Measurements from ENCODE around the gene COL27A1. TPM values are rescaled to one million over a fixed set of nuclear protein-coding genes. Genes with fewer than 3 reads are reported as not detected.

COL27A1 gene
- total and polyA plus RNA-seq, 9 of the 15 experiments (the other 6 are each of a cell fraction or from before 2014, with no cell fraction given) = 0.07 TPM; not detected in 8

GRCh38 chr9:114357360-114357759, 202.0 kb downstream of the COL27A1 start:
- H3K79me2 ChIP-seq (ENCODE audit: control insufficient read depth, insufficient read depth, low read length) = no peaks in the 10 kb centered on the region
- in situ Hi-C loops (cut with MboI) = no loop called here
- intact Hi-C loops (cut with micrococcal nuclease) = no loop called here
- H3K4me2 ChIP-seq (ENCODE audit: insufficient read depth, low read length) = no peak overlapping the region
- CTCF ChIA-PET (ENCODE audit: low intra/inter-chr PET ratio) = no interaction called here
- no TSS peak for BruUV-seq (replicated peaks)
- no peak overlapping the region for H3K27ac ChIP-seq (ENCODE audit: extremely low read depth, low read depth, low read length)
- no peaks in the 10 kb centered on the region for H4K20me1 ChIP-seq (replicated peaks; ENCODE audit: control insufficient read depth, insufficient read depth, low read length)
- WGBS (ENCODE audit: insufficient coverage, low coverage, missing lambda C conversion rate) = 63% methylated on average over 6 of the region's 6 CpGs
- no peak for TF ChIP-seq ZNF24 (IDR thresholded peaks at IDR 0.05)
- no peak for TF ChIP-seq CHD7 (IDR thresholded peaks at IDR 0.05; ENCODE audit: low read depth, low read length)
- no peak for TF ChIP-seq KLF6 (CRISPR knock-in tag; IDR thresholded peaks at IDR 0.05; ENCODE audit: borderline replicate concordance)
- TF ChIP-seq, protein P1, sequence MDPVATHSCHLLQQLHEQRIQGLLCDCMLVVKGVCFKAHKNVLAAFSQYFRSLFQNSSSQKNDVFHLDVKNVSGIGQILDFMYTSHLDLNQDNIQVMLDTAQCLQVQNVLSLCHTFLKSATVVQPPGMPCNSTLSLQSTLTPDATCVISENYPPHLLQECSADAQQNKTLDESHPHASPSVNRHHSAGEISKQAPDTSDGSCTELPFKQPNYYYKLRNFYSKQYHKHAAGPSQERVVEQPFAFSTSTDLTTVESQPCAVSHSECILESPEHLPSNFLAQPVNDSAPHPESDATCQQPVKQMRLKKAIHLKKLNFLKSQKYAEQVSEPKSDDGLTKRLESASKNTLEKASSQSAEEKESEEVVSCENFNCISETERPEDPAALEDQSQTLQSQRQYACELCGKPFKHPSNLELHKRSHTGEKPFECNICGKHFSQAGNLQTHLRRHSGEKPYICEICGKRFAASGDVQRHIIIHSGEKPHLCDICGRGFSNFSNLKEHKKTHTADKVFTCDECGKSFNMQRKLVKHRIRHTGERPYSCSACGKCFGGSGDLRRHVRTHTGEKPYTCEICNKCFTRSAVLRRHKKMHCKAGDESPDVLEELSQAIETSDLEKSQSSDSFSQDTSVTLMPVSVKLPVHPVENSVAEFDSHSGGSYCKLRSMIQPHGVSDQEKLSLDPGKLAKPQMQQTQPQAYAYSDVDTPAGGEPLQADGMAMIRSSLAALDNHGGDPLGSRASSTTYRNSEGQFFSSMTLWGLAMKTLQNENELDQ (CRISPR knock-in tag; IDR thresholded peaks at IDR 0.05; ENCODE audit: borderline replicate concordance) = no peak
- TF ChIP-seq ZKSCAN8 (CRISPR knock-in tag; IDR thresholded peaks at IDR 0.05) = no peak
- H3K9me3 ChIP-seq (replicated peaks; ENCODE audit: control insufficient read depth, insufficient read depth, low read depth, low read length) = no peaks in the 10 kb centered on the region
- no peak for ATAC-seq
- H3K27me3 ChIP-seq (ENCODE audit: control insufficient read depth in 2 of 2, insufficient read depth in 2 of 2, low read length in 2 of 2) = no peaks in the 10 kb centered on the region
- H3K4me3 ChIP-seq = no peak overlapping the region
- no peaks in the 10 kb centered on the region for H3K9me1 ChIP-seq (ENCODE audit: control insufficient read depth, insufficient read depth, low read length)
- FAIRE-seq = no peak
- no peaks in the 10 kb centered on the region for H3K4me1 ChIP-seq (replicated peaks in 1 of 2; ENCODE audit: control insufficient read depth in 2 of 2, insufficient read depth in 2 of 2, low read length in 2 of 2)
- no peak overlapping the region for H3K9ac ChIP-seq (ENCODE audit: insufficient read depth in 1 of 2, low read depth in 2 of 2, low read length in 2 of 2)
- H2AFZ ChIP-seq (ENCODE audit: low read depth, low read length) = no peak overlapping the region
- POLR2A ChIA-PET = interaction anchor here (0.6 kb wide), 1 partner anchor 13 kb away, joined by 4 read pairs; no protein-coding TSS in a partner anchor
- no peak for DNase-seq (ENCODE audit: extremely low read depth in 1 of 4, low spot score in 3 of 4)
- H3K36me3 ChIP-seq (ENCODE audit: control insufficient read depth, insufficient read depth, low read length) = peaks cover 16% of the 10 kb centered on the region; the same call in 2 of the 3 replicates

Data from K562 (cell line).